ENCODE measurements around the gene OPRM1.
"Not testable (repeated sequence)": the region's sequence is repeated elsewhere in the genome, so short reads cannot be mapped to it uniquely, and the experiment has no call there.

The OPRM1 gene

DNA sequence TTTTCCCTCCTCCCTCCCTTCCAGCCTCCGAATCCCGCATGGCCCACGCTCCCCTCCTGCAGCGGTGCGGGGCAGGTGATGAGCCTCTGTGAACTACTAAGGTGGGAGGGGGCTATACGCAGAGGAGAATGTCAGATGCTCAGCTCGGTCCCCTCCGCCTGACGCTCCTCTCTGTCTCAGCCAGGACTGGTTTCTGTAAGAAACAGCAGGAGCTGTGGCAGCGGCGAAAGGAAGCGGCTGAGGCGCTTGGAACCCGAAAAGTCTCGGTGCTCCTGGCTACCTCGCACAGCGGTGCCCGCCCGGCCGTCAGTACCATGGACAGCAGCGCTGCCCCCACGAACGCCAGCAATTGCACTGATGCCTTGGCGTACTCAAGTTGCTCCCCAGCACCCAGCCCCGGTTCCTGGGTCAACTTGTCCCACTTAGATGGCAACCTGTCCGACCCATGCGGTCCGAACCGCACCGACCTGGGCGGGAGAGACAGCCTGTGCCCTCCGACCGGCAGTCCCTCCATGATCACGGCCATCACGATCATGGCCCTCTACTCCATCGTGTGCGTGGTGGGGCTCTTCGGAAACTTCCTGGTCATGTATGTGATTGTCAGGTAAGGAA, at the start of gene OPRM1:
TSS of gene OPRM1 (plus strand) at position 10 of the 612 bp plus-strand sequence. CDS start at position 315, 305 bp downstream.
- DNase-seq (ENCODE audit: low read depth): peak; percentile 0

DNA sequence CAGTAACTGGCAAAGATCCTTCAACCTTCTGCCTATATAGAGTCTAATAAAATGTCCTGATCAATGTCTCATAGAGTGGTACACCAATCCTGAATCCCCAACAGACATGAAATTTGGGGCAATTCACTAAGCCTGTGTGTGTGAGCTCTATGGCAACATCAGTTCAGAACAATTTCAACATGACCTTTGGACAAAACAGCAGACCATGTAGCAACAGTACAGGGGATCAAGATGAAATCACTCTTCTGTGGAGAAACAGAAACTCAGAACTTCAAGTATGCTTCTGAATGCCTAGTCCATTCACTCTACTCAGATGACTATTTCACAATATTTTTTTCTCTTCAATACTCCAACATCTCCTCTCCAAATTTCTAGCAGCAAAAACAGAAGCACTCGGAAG, 49.1 kb upstream of the OPRM1 start:
- no peak for DNase-seq (ENCODE audit: low read depth)

DNA sequence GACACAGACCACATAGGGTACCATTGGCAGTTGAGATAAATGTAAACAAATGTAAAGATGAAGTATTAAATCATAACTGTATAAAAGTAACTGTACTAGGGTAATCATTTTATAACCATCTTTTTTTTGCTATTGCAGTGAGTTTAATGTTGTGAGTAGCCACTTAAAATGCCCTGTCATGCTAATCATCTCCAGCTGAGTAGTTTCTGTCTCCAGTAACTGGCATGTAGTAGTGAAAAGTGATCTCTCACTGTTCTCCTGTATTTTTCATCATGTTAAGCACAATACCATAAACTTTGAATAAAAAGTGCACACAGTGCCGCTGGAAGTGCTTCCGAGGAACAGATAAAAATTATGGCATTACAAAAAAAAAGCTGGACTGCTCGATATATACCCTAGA, 45.0 kb upstream of the OPRM1 start:
- no peak for DNase-seq (ENCODE audit: low read depth)

DNA sequence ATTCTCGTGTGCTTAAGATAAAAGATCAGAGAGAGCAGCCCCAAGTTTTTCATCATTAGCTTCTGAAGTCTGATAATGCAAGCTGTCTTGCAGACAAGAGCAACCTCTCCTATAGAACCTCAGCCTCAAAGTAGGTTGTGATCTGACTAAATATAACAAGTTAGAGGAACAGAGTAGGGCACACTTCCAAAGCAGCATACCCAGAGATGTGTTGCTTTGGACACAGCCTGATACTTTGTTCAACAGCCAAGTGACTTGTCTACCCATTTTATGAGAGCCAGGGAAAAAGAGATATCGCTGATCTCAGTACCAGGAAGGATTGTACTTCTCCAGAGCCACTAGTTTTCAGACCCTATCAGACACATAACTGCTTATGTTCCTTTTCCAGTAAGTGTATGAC, 44.2 kb upstream of the OPRM1 start:
- DNase-seq (ENCODE audit: low read depth): no peak

DNA sequence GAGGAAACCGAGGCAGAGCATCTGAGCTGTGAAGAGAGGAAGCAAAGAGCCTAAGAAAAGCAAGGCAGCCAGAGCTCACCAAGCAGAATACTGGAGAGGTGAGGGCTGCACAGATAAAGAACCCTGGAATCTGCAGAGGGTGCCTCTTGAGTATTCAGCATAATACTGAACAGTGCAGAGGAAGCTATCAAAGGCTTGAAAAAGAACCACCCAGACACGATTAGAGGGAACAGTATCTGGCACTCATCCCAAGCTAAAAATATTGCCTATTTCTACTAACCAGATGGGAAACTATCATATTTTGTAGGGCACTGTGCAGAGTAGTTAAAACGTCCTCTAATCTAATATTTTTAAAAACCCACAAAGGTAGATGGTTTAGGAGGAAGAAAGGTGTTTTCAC, 41.8 kb upstream of the OPRM1 start:
- no peak for DNase-seq (ENCODE audit: low read depth)

DNA sequence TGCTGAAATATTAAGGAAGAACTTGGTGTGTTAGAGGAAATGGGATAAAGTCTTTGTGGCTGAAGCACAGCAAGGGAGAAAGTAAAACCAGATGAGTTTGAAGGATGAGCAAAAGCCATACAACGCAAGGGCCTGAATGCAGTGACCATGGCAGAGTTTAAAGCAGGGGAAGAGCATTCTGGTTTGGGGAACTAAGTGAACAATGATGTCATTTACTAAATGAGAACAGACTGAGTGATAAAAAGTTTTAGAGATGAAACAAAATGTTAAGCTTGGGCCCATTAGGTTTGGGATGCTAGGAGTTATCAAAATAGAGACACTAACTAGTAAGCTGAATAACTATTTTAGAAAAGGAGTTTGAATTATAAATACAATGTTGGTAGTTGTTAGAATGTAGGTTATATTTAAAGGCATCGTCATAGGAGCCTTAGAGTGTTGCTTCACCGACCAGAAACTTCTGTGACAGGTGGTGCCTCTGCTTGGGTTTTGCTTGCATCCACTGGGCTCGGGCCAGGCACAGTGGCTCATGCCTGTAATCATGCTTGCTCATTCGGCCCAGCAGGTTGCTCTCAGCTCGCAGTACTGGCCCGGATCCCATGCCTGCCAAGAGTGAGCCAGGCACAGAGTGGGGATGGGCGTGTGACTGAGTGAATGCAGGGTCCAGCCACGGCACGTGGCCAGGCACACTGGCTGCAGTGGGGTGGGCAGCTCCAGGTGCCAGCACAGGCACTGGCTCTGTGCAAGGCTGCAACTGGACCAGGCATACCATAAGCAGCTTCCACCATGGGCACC, 37.4 kb upstream of the OPRM1 start:
- no peak for DNase-seq (ENCODE audit: low read depth)

DNA sequence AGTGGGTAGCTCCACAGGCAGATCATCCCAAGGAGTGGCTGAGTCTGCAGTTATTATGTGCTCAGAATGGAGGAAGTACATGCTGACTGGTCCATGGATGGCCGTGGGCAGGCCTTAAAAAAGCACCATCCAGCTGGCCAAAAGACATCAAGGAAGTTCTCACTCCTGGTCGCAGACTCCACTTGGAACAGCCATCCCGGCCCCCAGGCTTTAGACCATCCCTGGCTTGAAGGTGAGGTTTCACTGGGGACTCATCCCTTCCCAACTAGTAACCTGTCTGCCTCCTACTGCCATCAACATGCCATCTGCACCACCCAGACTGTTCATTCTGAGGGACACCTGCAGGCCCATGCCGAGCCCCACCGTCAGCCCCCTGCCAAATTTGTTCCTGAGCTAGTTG, 36.1 kb upstream of the OPRM1 start:
- DNase-seq (ENCODE audit: low read depth): no peak

DNA sequence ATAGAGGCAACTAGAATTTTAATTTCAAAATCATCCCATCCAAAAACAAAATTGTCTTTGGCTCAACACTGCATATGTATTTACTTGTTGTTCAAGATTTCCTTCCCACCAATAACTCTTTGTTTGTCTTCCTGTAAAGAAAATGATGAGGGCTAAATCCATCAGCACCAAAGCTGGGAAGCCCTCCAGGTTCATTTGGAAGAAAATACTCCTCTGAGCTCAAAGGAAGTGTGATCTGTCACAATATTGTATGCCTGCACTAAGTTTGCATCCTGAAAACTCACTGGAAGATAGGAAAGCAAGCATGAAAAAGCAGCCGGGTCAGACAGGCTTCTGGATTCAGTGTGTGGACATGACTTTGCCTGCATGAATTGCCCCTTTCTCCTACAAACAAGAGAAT, 28.7 kb upstream of the OPRM1 start:
- DNase-seq (ENCODE audit: low read depth): no peak

DNA sequence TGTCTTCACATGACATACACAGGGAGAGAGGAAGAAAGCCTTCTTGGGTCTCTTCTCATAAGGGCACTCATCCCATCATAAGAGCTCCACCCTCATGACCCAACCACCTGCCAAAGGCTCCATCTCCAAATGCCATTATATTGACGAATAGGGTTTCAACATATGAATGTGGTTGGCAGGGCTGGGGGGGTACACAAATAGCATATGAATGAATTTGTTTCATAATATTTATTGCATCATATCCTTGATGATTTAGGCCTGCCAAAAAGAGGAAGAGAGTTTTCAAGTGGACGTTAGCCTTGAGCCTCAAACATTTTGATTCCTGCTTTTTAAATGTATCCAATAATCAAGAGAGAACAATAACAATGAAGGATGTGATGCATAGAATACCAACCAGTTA, 26.2 kb upstream of the OPRM1 start:
- DNase-seq (ENCODE audit: low read depth): no peak

DNA sequence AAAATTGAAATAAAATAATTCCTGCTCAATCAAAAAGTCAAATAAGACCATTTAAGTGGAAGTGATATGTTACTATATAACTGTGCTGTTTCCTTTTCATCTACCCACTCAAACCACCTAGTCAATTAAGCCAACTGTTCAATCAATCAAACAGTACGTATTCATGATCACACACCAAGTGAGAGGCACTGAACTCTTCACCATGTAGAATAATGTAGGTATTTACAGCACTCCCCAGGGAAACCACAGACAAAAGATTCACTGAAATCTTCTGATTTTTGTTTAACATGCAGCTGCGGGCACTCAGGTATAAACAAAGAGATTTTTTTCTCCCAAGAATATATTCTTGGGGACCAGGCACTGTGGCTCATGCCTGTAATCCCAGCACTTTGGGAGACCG, 21.3 kb upstream of the OPRM1 start:
- no peak for DNase-seq (ENCODE audit: low read depth)

DNA sequence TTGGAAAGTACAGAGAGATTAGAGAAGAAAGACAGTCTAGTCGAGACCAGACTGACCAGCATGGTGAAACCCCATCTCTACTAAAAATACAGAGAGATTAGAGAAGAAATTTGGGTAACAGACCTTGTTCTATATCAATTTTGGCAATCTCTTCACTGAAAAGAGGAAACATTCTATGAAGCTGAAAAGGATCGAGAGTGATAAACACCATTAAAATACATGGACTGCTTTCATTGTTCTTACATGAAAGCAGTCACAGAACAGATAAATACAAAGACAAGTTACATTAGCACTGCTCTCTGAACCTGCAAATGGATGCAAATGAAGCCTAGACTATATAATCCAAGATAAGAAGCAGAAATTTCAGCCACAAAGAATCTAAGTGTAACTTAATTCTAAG, 8.4 kb upstream of the OPRM1 start:
- DNase-seq (ENCODE audit: low read depth): no peak

DNA sequence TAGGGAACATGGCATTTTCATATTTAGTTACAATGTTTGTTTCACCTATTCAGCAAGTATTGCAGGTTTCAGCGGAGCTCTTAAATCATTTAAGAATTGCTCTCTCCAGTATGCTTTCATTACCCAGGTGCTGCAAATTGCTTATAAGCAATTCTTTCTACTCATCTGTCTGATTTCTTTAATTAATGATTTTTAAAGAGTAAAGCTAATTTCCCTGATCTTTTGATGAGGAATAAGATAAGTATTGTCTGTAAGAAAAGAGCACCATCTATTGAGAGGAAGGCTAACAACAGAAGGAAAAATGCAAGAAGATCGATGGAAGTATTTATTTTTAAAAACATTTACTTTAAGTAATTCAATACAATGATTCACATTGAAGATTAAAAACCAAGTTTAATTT, 2.0 kb downstream of the OPRM1 start:
- DNase-seq (ENCODE audit: low read depth): no peak

DNA sequence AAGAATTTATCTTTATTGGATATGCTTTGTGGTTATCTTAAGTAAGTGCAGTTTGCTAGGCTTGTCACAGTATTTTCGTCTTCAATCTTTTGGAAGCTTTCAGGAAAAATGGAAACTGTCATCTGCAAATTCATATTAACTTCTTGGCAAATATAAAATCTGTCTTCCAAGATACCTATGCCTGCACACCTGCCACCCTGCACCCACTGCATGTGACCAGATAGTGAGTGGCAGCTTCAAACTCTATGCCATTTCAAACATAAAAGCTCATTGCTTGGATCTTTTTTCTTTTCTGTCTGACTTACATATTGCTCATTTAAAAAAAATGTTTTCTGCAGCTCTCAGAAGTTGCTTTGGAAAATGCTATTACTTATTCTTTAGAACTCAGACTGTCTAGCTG, 14.1 kb downstream of the OPRM1 start:
- DNase-seq (ENCODE audit: low read depth): no peak

DNA sequence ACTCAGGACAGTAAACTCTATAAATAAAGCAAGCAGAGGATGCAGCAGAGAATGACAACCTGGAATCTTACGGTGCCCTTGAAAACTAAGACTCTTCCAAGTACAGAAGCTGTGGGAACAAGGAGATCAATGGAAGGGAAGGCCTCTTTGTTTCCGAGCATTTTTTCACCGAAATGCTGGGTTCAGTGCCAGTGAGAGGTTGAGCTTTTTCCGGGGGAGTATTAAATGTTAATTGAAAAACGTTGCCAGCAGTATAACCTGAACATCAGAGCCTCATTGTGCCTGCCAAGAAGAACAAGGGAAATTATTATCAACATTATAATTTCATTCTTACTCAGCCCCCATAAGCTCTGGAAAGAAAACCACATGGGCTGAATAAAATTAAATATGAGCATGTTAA, 17.5 kb downstream of the OPRM1 start:
- DNase-seq (ENCODE audit: low read depth): no peak

DNA sequence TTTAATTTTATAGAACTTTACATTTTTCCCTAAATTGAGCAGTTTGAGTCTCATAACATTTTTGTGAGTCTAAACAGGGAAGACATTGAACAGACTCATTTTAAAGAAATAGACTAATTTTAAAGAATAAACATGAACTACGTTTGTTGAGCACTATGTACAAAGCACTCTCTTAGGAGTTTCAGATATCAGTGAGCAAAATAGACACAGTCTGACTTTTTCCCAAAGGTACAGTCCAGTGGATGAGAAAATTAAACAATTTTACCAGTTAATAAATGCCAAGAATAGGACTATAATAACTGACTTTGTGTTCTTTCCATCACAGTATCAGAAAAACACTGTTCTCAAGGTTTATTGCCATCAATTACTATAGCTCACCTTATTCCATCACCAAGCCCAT, 18.1 kb downstream of the OPRM1 start:
- no peak for DNase-seq (ENCODE audit: low read depth)

DNA sequence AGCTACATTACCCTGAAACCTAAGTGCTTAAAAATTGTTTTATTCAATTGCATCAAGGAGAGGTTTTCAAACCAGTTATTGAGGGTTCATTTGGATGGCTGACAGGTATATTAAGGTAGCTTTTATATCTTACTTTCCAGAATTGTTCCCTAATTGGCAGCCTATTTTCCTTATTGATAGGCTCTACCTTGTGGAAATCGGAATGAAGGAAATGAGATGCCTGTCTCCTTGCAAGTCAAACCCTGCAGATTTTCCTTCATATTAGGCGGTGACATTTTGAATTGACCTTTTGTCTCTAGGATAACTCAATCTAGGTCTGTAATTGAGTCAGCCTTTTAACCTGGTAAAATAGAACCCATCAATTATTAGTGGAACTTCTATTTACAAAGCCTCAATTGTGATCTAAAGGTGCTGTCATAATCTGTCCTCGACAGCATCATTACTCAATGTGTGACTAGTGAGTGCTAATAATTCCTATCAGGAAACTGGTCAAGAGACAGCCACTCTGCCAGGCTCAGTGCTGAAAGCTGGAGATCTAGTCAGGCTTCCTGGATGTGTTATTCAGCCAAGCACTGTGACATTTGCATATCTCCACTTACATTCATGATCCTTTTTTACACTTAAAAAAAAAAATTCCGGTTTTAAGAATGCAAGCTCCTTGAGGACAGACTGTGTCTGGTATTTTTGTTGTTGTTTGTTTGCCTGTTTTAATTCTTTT, 20.1 kb downstream of the OPRM1 start:
- no peak for DNase-seq (ENCODE audit: low read depth)

DNA sequence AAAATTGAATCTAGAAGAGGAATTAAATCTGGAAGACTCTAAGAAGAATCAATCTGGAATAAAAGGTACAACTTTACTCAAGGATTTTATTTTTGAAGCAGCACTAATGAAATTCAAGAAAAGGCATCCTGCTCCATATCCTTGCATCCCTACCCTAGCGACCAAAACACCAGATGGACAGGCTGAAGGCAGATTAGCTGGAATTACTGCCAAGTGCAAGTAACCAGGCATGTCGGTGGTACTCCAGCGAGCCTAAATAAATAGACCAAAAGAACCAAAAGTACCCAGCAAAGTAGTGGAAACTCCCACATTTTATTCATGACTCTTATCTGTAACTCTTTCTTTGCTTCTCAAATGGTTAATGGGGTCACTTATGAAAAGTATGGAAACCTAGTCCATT, 21.0 kb downstream of the OPRM1 start:
- DNase-seq (ENCODE audit: low read depth): no peak

DNA sequence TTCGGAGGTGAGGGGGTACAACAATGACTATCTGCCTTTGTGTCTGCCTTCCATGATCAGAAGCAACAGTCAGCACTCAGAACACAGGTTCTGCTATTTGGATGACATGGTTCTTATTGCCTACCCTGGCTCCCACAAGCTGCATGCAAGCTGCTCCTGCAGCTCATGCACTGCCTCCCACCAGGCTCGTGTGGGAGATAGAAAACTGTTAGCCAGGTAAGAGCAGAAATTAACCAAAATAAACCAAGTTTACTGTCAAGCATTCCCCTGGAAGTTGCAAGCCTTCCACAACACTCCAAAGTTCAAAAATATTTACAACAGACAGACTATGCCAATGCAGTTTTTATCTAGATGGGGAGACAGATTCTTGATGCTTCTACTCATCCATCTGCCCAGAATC, 31.0 kb downstream of the OPRM1 start:
- no peak for DNase-seq (ENCODE audit: low read depth)

DNA sequence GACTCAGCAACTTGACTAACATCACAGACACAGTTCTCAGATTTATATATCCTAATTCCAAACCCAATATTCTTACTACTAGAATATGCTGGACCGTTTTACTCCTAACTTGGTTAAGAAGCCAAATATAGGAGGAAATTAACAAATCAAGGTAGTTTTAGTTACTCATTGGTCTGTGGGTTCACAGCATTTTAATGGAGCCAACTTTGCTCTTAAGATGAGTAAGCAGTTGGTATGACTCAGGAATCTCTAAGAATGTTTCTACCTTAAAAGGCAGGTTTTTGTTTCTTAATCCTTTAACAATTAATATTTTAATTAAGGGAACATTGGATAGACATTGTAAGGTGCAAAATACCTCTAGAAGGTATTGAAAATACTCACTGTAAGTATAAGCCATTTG, 31.6 kb downstream of the OPRM1 start:
- DNase-seq (ENCODE audit: low read depth): no peak

DNA sequence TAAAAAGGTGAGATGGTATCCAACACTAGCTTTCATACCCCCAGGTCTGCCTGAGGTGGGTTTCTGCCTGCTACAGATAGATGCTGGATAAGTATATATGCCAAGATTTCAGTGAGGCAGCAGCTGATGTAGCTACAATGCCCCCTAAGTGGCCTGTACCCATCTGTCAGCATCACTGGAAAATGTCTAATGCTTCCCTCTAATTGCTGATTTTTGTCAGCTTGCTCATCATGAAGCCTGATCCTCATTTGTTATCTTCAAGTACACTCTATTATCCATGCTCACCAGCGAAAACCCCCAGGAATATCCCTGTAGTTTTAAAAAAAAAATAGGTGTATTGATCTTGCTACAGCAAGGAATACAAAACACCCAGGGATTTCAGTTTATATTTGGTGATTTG, 32.2 kb downstream of the OPRM1 start:
- no peak for DNase-seq (ENCODE audit: low read depth)

DNA sequence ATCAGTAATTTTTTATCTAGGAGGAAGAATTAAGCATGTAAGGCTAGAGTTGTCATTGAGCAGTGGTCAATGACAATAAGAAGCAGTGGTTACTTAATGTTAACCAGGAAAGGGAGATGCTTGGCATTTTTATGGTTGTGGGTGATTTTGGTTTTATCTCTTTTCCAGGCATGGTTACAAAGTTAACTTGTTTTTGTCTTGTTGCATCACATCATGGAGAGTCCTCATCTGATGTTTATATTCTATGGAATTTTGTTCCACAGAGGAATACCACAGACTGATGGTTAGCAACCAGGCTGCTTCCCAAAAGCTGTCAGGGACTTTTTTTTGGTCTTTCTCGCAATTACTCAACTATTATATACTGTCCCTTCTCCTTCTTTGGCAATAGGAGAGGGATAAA, 32.7 kb downstream of the OPRM1 start:
- no peak for DNase-seq (ENCODE audit: low read depth)

DNA sequence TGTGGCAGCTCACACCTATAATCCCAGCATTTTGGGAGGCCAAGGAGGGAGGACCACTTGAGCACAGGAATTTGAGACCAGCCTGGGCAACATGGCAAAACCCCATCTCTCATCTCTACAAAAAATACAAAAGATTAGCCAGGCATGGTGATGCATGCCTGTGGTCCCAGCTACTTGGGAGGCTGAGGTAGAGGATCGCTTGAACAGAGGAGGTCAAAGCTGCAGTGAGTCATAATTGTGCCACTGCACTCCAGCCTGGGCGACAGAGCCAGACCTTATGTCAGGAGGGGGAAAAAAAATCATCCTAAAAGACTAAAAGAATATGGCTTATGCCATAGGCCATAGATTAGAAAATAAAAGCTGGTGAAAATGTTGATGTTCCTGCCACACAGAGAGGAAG, 39.6 kb downstream of the OPRM1 start:
- not testable (repeated sequence) for DNase-seq (ENCODE audit: low read depth)

DNA sequence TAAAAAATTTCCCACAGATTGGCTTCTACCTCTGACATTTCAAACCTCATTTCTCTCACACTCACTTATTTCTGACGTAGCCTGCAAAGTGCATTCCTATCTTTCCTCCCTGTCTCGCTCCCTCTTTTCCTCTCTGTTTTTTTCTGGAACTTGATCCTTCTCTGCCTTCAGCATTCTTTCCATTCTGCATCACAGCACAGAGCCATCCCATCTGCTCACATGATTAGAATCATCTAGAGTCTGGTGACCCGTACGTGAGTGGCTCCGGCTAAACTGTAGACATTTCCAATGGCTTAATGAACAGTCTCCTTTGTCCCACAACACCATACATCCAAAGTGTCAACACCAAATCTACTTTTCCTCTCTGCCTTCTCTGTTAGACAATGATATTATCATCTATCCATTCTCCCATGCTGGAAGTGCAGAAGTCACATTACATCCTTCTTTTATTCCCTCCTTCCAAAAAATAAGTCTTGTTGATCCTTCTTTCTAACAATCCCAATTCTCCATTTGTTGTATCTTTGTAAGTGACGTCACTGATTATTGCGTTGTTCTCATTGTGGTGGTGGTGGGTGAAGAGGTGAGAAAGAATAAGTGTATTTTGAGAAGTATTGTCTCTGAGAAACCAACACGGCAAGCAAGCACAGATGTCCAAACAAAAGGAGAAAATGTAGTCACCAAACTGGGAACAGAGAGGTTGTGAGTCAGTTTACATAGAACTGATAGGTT, 41.6 kb downstream of the OPRM1 start:
- DNase-seq (ENCODE audit: low read depth): no peak
